ENCODE data around the gene EHD2.

DNA sequence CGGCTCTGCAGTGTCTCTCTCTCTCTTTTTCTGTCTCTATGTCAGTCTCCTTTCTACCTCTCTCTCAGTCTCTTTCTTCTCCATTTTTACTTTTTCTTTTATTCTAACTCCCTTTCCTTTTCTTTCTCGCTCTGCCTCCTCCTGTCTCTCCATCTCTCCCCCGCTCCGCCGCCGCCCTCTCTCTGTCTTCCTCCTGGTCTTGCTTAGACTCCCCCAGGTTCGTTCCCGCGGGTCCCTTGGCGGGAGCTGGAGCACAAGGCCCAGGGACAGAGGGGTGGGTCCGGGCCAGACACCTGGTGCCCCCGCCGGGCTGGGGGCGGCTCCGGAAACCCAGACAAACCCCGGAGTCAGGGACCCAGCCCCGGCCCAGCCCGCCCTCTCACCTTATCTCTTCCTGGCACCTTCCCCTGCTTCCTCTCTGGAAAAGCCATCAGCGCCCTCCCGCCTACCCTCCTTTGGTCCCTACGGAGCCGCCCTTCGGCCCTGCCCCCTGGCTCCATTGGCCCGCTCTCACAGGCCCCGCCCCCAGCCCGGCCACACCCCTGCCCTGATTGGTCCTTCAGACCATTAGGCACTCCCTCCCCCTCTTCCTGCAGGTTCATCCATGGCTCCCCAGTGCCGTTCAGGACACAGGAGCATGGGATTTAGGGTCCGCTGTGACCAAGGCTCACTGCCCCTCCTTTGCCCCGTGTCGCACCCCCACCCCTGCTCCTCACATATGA, 16.7 kb downstream of the EHD2 start:
- TF ChIP-seq, protein P1, sequence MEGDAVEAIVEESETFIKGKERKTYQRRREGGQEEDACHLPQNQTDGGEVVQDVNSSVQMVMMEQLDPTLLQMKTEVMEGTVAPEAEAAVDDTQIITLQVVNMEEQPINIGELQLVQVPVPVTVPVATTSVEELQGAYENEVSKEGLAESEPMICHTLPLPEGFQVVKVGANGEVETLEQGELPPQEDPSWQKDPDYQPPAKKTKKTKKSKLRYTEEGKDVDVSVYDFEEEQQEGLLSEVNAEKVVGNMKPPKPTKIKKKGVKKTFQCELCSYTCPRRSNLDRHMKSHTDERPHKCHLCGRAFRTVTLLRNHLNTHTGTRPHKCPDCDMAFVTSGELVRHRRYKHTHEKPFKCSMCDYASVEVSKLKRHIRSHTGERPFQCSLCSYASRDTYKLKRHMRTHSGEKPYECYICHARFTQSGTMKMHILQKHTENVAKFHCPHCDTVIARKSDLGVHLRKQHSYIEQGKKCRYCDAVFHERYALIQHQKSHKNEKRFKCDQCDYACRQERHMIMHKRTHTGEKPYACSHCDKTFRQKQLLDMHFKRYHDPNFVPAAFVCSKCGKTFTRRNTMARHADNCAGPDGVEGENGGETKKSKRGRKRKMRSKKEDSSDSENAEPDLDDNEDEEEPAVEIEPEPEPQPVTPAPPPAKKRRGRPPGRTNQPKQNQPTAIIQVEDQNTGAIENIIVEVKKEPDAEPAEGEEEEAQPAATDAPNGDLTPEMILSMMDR (IDR thresholded peaks at IDR 0.05; ENCODE audit: insufficient read depth, low read length, poor library complexity, severe bottlenecking), result no peak
- no peak for TF ChIP-seq EZH2phosphoT487 (conservative IDR thresholded peaks at IDR 0.05; ENCODE audit: low read length)

Data from SU-DHL-6 (cell line).